Measurements from ENCODE around the gene ATP2A2. TPM values are rescaled to one million over a fixed set of nuclear protein-coding genes. Genes with fewer than 3 reads are reported as not detected.
"Not testable (repeated sequence)": the region's sequence is repeated elsewhere in the genome, so short reads cannot be mapped to it uniquely, and the experiment has no call there.

ATP2A2 gene
- total RNA-seq, 6 experiments from 2014 or later = 95.6 to 155 (median 113) TPM

DNA sequence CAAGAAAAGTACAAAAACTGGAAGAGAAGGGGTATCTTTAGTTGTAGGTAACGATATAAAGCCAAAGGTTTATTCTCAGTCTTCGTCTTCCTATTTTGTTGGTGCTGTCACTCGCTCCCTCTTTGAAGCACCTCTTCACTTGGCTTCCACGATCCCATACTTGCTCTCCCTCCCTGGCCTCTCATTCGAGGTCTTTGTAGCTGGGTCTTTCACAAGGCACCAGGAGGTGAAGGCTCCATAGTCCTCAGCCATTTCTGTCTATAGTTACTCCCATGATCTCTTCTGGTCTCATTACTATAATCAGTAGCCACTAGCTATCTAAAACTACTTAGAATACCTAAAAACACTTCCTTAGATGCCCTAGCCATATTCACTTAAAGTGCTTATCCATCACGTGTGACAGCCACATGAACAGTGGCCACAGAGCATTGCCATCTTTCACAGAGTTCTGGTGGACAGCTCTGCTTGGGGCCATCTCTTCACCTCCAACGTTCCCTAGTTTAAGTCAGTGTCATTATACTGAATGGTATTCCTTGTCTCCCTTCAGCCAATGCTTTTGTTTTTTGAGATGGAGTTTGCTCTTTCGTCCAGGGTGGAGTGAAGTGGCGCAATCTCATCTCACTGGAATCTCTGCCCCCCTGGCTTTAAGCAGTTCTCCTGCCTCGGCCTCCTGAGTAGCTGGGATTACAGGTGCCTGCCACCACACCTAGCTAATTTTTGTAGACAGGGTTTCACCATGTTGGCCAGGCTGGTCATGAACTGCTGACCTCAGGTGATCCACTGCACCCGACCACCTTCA is 57.1 kb downstream of the ATP2A2 start:
- peak in 1 of 4 donors; percentile 8 for ATAC-seq
- intact Hi-C loops (cut with DNase I) = no loop called here
- no peak overlapping the region for H3K27ac ChIP-seq
- peaks cover 40 to 100% (median 75%) of the 10 kb centered on the region in 4 donors for H3K36me3 ChIP-seq
- no peaks in the 10 kb centered on the region for H3K9me3 ChIP-seq
- H3K4me3 ChIP-seq = no peak overlapping the region
- 79% methylated on average over 10 of the region's 11 CpGs for WGBS (ENCODE audit: insufficient coverage, low coverage, low lambda C conversion rate, missing lambda C conversion rate)
- peaks cover 0 to 5% (median 0%) of the 10 kb centered on the region in 4 donors for H3K4me1 ChIP-seq
- H3K27me3 ChIP-seq = no peaks in the 10 kb centered on the region
- TF ChIP-seq POLR2A (IDR thresholded peaks at IDR 0.05) = no peak
- TF ChIP-seq, protein P1, sequence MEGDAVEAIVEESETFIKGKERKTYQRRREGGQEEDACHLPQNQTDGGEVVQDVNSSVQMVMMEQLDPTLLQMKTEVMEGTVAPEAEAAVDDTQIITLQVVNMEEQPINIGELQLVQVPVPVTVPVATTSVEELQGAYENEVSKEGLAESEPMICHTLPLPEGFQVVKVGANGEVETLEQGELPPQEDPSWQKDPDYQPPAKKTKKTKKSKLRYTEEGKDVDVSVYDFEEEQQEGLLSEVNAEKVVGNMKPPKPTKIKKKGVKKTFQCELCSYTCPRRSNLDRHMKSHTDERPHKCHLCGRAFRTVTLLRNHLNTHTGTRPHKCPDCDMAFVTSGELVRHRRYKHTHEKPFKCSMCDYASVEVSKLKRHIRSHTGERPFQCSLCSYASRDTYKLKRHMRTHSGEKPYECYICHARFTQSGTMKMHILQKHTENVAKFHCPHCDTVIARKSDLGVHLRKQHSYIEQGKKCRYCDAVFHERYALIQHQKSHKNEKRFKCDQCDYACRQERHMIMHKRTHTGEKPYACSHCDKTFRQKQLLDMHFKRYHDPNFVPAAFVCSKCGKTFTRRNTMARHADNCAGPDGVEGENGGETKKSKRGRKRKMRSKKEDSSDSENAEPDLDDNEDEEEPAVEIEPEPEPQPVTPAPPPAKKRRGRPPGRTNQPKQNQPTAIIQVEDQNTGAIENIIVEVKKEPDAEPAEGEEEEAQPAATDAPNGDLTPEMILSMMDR (IDR thresholded peaks at IDR 0.05) = no peak
- no peak for DNase-seq

GRCh38 chr12:110338754-110339153 is 57.7 kb downstream of the ATP2A2 start:
- intact Hi-C loops (cut with DNase I) = no loop called here
- H3K36me3 ChIP-seq = peaks cover 45 to 100% (median 75%) of the 10 kb centered on the region in 4 donors
- H3K4me1 ChIP-seq = peaks cover 0 to 5% (median 0%) of the 10 kb centered on the region in 4 donors
- no peak overlapping the region for H3K4me3 ChIP-seq
- WGBS (ENCODE audit: insufficient coverage, low coverage, low lambda C conversion rate, missing lambda C conversion rate) = 82% methylated on average over 3 of the region's 3 CpGs
- H3K9me3 ChIP-seq = no peaks in the 10 kb centered on the region
- no peaks in the 10 kb centered on the region for H3K27me3 ChIP-seq
- TF ChIP-seq POLR2A (IDR thresholded peaks at IDR 0.05) = no peak
- TF ChIP-seq, protein P1 (IDR thresholded peaks at IDR 0.05) = no peak
- no peak for DNase-seq
- no peak overlapping the region for H3K27ac ChIP-seq
- no peak for ATAC-seq

GRCh38 chr12:110339184-110339952 is 58.3 kb downstream of the ATP2A2 start:
- WGBS (ENCODE audit: insufficient coverage, low coverage, low lambda C conversion rate, missing lambda C conversion rate) = 60% methylated on average over 8 of the region's 8 CpGs
- Histone ChIP-seq H3K9me3 (no peaks in the 10 kb centered on the region), H3K27me3 (no peaks in the 10 kb centered on the region), H3K4me1 (peaks cover 0 to 2% (median 0%) of the 10 kb centered on the region in 4 donors), H3K36me3 (peaks cover 46 to 100% (median 75%) of the 10 kb centered on the region in 4 donors), H3K4me3 (no peak overlapping the region), H3K27ac (no peak overlapping the region)
- intact Hi-C loops (cut with DNase I) = no loop called here
- no peak for ATAC-seq
- TF ChIP-seq POLR2A (IDR thresholded peaks at IDR 0.05) = no peak
- TF ChIP-seq, protein P1 (IDR thresholded peaks at IDR 0.05) = no peak
- DNase-seq = no peak

- H3K9me3 ChIP-seq, ATAC-seq, H3K4me3 ChIP-seq, H3K27me3 ChIP-seq, H3K27ac ChIP-seq, DNase-seq, H3K4me1 ChIP-seq: not testable (repeated sequence)
- intact Hi-C loops (cut with DNase I) = loop anchor here in 1 of 2 donors (10.0 kb wide), 1 partner anchor 55 kb away; the partner anchor contains the start of gene ATP2A2
- H3K36me3 ChIP-seq = peaks cover 54 to 100% (median 79%) of the 10 kb centered on the region in 4 donors
- 95% methylated on average over 7 of the region's 8 CpGs for WGBS (ENCODE audit: insufficient coverage, low coverage, low lambda C conversion rate, missing lambda C conversion rate)
These were observed 59.2 kb downstream of the ATP2A2 start for GRCh38 chr12:110340261-110340660.

Data from right lobe of liver (tissue), 6 donors.